Right lobe of liver (tissue), 6 donors: ENCODE results near the gene MYL3. TPM values are rescaled to one million over a fixed set of nuclear protein-coding genes. Genes with fewer than 3 reads are reported as not detected.

Experiments
- ATAC-seq, 4 donors: fragments of 200-7000 bp; cut with Tn5 transposase; one replicate each; pipeline ENCODE4 v1.9.1; 2020; ENCODE audit warnings: mild to moderate bottlenecking in 4 of 4, moderate library complexity in 4 of 4
- DNase-seq, 3 donors: peaks; one replicate each; pipeline ENCODE4 v3.0.0-alpha.2; 2020
- H3K27ac ChIP-seq, 3 donors: fragments of 200-600 bp; one replicate each; pipeline ENCODE4 v1.8.0; 2022
- H3K27me3 ChIP-seq, 2 donors: fragments of 200-600 bp; one replicate each; pipeline ENCODE4 v1.8.0; 2022
- H3K36me3 ChIP-seq, 4 donors: fragments of 200-600 bp; sonication (generic) in 1 of 4; one replicate each; pipeline versions ENCODE4 v1.5.1 to v1.8.0; 2017 to 2022; ENCODE audit warnings: control low read depth in 1 of 4
- H3K4me1 ChIP-seq, 4 donors: fragments of 200-600 bp; sonication (generic) in 1 of 4; one replicate each; pipeline versions ENCODE4 v1.5.1 to v1.8.0; 2017 to 2022; ENCODE audit warnings: control low read depth in 1 of 4
- H3K4me3 ChIP-seq, 3 donors: fragments of 200-600 bp; one replicate each; pipeline ENCODE4 v1.8.0; 2022
- H3K9me3 ChIP-seq, 4 donors: fragments of 200-600 bp; sonication (generic) in 1 of 4; one replicate each; pipeline versions ENCODE4 v1.5.1 to v1.8.0; 2017 to 2022; ENCODE audit warnings: control low read depth in 1 of 4
- POLR2A ChIP-seq: fragments of 450-650 bp; IDR thresholded peaks from one replicate; pipeline ENCODE4 v1.6.1; 2017; ENCODE audit warnings: antibody characterized with exemption, mild to moderate bottlenecking
- WGBS: methylation state at CpG from one replicate; pipeline ENCODE4 v1.1.6; 2018; ENCODE audit warnings: low coverage, low lambda C conversion rate; ENCODE audit not compliant: insufficient coverage; ENCODE audit errors: missing lambda C conversion rate; 5-methylcytosine and 5-hydroxymethylcytosine counted together
- intact Hi-C, 2 donors: fragments of 100-400 bp; cut with DNase I; formaldehyde crosslinking; loops; one replicate each; pipeline versions ENCODE4 v1.11.2 to v1.14.1; 2022
- total RNA-seq, 6 experiments: library from RNA; depleted of rRNA in 2 of 6; stranded (reverse); fragments of >200 nt in 2 of 6; fragmentation: NEBNext Ultra II Directional in 3 of 6; extraction: Animal tissue kit (Norgen Biotek cat#: 25700) in 3 of 6; gene quantifications; one replicate each; pipeline versions ENCODE4 v1.1.0 to v1.2.4, GENCODE V29; 2016 to 2023
- TF ChIP-seq, protein P1 (sequence below), 4 donors: fragments of 200-600 bp in 3 of 4; fragments of 450-650 bp in 1 of 4; IDR thresholded peaks; one replicate each; pipeline versions ENCODE4 v1.5.1 to v1.8.0; 2016 to 2022; ENCODE audit warnings: antibody characterized with exemption in 4 of 4, mild to moderate bottlenecking in 2 of 4
- donor health status: DM: no; HTN: yes; CAD: no.
- donor health status: DM: no; HTN: no; CAD: no.
- donor health status: DM: no; HTN: no; CAD: no.
- donor health status: DM: no; HTN: yes; CAD: no.
- donor health status: DM: no; HTN: yes; CAD: no.

Gene MYL3
- total RNA-seq, 6 experiments from 2014 or later: 0.37 to 2.0 (median 1.00) TPM

DNA sequence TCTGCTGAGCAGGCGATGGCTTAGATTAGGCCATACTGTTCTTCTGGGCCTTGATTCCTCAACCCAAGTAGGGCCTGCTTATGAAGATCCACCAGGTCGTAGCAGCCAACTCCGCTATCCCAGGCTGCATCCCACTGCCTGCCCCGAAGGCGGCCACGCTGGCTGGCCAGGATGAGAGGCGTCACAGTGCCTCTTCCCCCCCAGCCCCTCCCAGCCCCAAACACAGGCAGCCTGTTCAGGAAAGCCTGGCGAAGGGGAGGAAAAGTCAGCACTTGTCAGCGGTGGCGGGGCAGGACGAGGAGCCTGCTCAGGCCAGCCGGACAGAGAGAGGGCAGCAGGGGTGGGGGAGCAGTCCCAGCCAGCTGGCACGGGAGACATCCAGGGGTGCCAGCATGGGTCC lies 25.5 kb upstream of the MYL3 start:
- TF ChIP-seq POLR2A: no peak
- TF ChIP-seq, protein P1, sequence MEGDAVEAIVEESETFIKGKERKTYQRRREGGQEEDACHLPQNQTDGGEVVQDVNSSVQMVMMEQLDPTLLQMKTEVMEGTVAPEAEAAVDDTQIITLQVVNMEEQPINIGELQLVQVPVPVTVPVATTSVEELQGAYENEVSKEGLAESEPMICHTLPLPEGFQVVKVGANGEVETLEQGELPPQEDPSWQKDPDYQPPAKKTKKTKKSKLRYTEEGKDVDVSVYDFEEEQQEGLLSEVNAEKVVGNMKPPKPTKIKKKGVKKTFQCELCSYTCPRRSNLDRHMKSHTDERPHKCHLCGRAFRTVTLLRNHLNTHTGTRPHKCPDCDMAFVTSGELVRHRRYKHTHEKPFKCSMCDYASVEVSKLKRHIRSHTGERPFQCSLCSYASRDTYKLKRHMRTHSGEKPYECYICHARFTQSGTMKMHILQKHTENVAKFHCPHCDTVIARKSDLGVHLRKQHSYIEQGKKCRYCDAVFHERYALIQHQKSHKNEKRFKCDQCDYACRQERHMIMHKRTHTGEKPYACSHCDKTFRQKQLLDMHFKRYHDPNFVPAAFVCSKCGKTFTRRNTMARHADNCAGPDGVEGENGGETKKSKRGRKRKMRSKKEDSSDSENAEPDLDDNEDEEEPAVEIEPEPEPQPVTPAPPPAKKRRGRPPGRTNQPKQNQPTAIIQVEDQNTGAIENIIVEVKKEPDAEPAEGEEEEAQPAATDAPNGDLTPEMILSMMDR (IDR thresholded peaks at IDR 0.05): no peak
- intact Hi-C loops: no loop called here
- no peak for ATAC-seq
- peaks cover 0 to 6% (median 2%) of the 10 kb centered on the region in 4 donors for H3K4me1 ChIP-seq
- H3K27ac ChIP-seq: no peak overlapping the region
- H3K9me3 ChIP-seq: no peaks in the 10 kb centered on the region
- 79% methylated on average over 5 of the region's 13 CpGs for WGBS
- no peak overlapping the region for H3K4me3 ChIP-seq
- no peaks in the 10 kb centered on the region for H3K36me3 ChIP-seq
- H3K27me3 ChIP-seq: no peaks in the 10 kb centered on the region
- no peak for DNase-seq

GRCh38 chr3:46887980-46888494 lies 24.8 kb upstream of the MYL3 start:
- DNase-seq (no peak), ATAC-seq (no peak)
- no peaks in the 10 kb centered on the region for H3K36me3 ChIP-seq
- 59% methylated on average over 7 of the region's 7 CpGs for WGBS
- TF ChIP-seq, protein P1 (IDR thresholded peaks at IDR 0.05): no peak
- TF ChIP-seq POLR2A: no peak
- intact Hi-C loops: no loop called here
- no peaks in the 10 kb centered on the region for H3K9me3 ChIP-seq
- H3K27ac ChIP-seq: no peak overlapping the region
- H3K4me1 ChIP-seq: peaks cover 0 to 6% (median 2%) of the 10 kb centered on the region in 4 donors
- H3K27me3 ChIP-seq: no peaks in the 10 kb centered on the region
- no peak overlapping the region for H3K4me3 ChIP-seq

- intact Hi-C loops: no loop called here
- no CpG with 5 or more reads among the region's 3 CpGs for WGBS
- H3K9me3 ChIP-seq: no peaks in the 10 kb centered on the region
Measured at GRCh38 chr3:46885612-46886011, 22.4 kb upstream of the MYL3 start.

DNA sequence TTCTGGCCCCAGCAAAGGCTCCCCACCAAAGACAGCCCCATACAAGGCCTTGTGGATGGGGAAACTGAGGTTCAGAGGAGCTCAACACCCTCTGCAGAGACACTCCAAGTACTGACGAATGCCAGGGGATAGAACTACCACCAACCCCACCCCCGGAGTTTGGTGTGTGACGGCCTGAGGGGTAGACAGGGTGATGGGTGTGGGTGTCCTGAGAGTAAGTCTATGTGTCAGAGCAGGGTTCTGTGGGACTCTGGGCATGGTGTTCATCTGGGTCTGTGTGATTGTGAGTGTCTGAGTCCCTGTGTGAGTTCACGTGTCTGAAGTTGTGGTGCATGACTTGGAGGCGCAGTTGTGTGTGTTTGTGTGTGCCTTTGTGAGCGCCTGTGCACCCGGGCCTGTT lies 21.7 kb upstream of the MYL3 start:
- WGBS: 53% methylated on average over 4 of the region's 7 CpGs
- H3K4me3 ChIP-seq: peak overlapping the region in 1 of 3 donors; percentile 40
- no peaks in the 10 kb centered on the region for H3K9me3 ChIP-seq
- no peak for DNase-seq
- H3K36me3 ChIP-seq: no peaks in the 10 kb centered on the region
- no peak overlapping the region for H3K27ac ChIP-seq
- TF ChIP-seq, protein P1 (IDR thresholded peaks at IDR 0.05): no peak
- no peak for TF ChIP-seq POLR2A
- H3K4me1 ChIP-seq: peaks cover 0 to 16% (median 0%) of the 10 kb centered on the region in 4 donors
- H3K27me3 ChIP-seq: no peaks in the 10 kb centered on the region
- no peak for ATAC-seq
- intact Hi-C loops: no loop called here

More at GRCh38 chr3:46885612-46886011, 22.4 kb upstream of the MYL3 start:
- no peaks in the 10 kb centered on the region for H3K36me3 ChIP-seq
- no peaks in the 10 kb centered on the region for H3K27me3 ChIP-seq
- no peak overlapping the region for H3K27ac ChIP-seq
- no peak overlapping the region for H3K4me3 ChIP-seq
- no peak for TF ChIP-seq POLR2A
- TF ChIP-seq, protein P1 (IDR thresholded peaks at IDR 0.05): no peak
- no peak for DNase-seq
- ATAC-seq: no peak
- H3K4me1 ChIP-seq: peaks cover 0 to 16% (median 0%) of the 10 kb centered on the region in 4 donors
